H1 (cell line): ENCODE measurements around the gene FGD6. TPM values are rescaled to one million over a fixed set of nuclear protein-coding genes. Genes with fewer than 3 reads are reported as not detected.

Experiments
- CTCF ChIA-PET: fragments of 300-600 bp; sonication (Branson Sonifier 250); formaldehyde crosslinking; loops from one replicate; lab custom pipeline; 2021; ENCODE audit not compliant: partially characterized antibody; lab: Charles Lee
- POLR2A ChIA-PET: fragments of 300-600 bp; sonication (Branson Sonifier 250); formaldehyde crosslinking; loops from one replicate; lab custom pipeline; 2021; ENCODE audit warnings: inconsistent platforms; ENCODE audit not compliant: partially characterized antibody; lab: Charles Lee
- DNase-seq, 2 experiments: peaks; one replicate each; pipeline versions ENCODE4 v3.0.0 to v3.0.0-alpha.2; 2010 to 2022; ENCODE audit warnings: low spot score in 2 of 2, low read depth in 1 of 2, mixed read lengths in 1 of 2
- FAIRE-seq: peaks from 2 replicates; lab custom pipeline; 2011; peaks lifted over from hg19 to GRCh38; lab: Jason Lieb, UNC
- H2AFZ ChIP-seq: 2 replicates; pipeline ENCODE4 v1.8.1; 2012; ENCODE audit warnings: low read length, inconsistent platforms
- H2AK5ac ChIP-seq: 2 replicates; pipeline ENCODE4 v1.6.1; 2013; ENCODE audit warnings: low read depth, low read length
- H2BK120ac ChIP-seq: replicated peaks from 2 replicates; pipeline ENCODE3; 2013; ENCODE audit warnings: low read depth, low read length, inconsistent platforms
- H2BK12ac ChIP-seq: 2 replicates; pipeline ENCODE4 v1.6.1; 2013; ENCODE audit warnings: low read depth, low read length
- H2BK15ac ChIP-seq: 2 replicates; pipeline ENCODE4 v1.6.1; 2013; ENCODE audit warnings: low read length
- H2BK20ac ChIP-seq: 2 replicates; pipeline ENCODE4 v1.6.1; 2013; ENCODE audit warnings: low read length
- H2BK5ac ChIP-seq: 2 replicates; pipeline ENCODE4 v1.6.1; 2013; ENCODE audit warnings: low read depth, low read length
- H3K14ac ChIP-seq: 2 replicates; pipeline ENCODE4 v1.6.1; 2013; ENCODE audit warnings: inconsistent platforms; ENCODE audit not compliant: insufficient read length
- H3K18ac ChIP-seq: 2 replicates; pipeline ENCODE4 v1.6.1; 2013; ENCODE audit warnings: low read length; ENCODE audit errors: extremely low read depth
- H3K23ac ChIP-seq: 2 replicates; pipeline ENCODE4 v1.6.1; 2013; ENCODE audit warnings: inconsistent platforms; ENCODE audit not compliant: insufficient read length
- H3K23me2 ChIP-seq: 2 replicates; pipeline ENCODE4 v1.6.1; 2013; ENCODE audit warnings: low read depth, low read length
- H3K27ac ChIP-seq: 2 replicates; pipeline ENCODE4 v1.6.1; 2011; ENCODE audit warnings: low read depth, low read length, inconsistent platforms
- H3K27me3 ChIP-seq, 4 experiments: replicated peaks in 1 of 4; 1 replicate in 1 of 4; 2 replicates in 3 of 4; pipeline versions ENCODE4 v1.6.1 to v1.8.1; 2011 to 2013; ENCODE audit warnings: low read length in 3 of 4, mild to moderate bottlenecking in 3 of 4, inconsistent platforms in 2 of 4, mixed read lengths in 2 of 4, moderate library complexity in 1 of 4; ENCODE audit not compliant: control insufficient read depth in 3 of 4, insufficient read depth in 3 of 4; ENCODE audit errors: extremely low read depth in 1 of 4
- H3K36me3 ChIP-seq, 4 experiments: 2 replicates each; pipeline versions ENCODE4 v1.6.1 to v1.8.1; 2011 to 2013; ENCODE audit warnings: mild to moderate bottlenecking in 4 of 4, low read length in 3 of 4, moderate library complexity in 2 of 4, control low read depth in 1 of 4, inconsistent platforms in 1 of 4; ENCODE audit not compliant: insufficient read depth in 4 of 4, control insufficient read depth in 2 of 4
- H3K4ac ChIP-seq: replicated peaks from 2 replicates; pipeline ENCODE3; 2013; ENCODE audit warnings: low read length, low read depth, mixed read lengths, inconsistent platforms; ENCODE audit not compliant: insufficient read length
- H3K4me1 ChIP-seq, 4 experiments: replicated peaks in 1 of 4; 1 replicate in 1 of 4; 2 replicates in 3 of 4; pipeline versions ENCODE4 v1.6.1 to v1.8.1; 2011 to 2013; ENCODE audit warnings: low read length in 3 of 4, inconsistent platforms in 2 of 4, mixed read lengths in 1 of 4; ENCODE audit not compliant: insufficient read depth in 4 of 4, control insufficient read depth in 3 of 4
- H3K4me2 ChIP-seq, 2 experiments: 2 replicates each; pipeline versions ENCODE4 v1.6.1 to v1.8.1; 2011 to 2013; ENCODE audit warnings: low read depth in 2 of 2, low read length in 2 of 2, control low read depth in 1 of 2, inconsistent platforms in 1 of 2, mild to moderate bottlenecking in 1 of 2; ENCODE audit not compliant: insufficient read depth in 1 of 2
- H3K4me3 ChIP-seq, 4 experiments: fragments of 200-600, 300-600 bp in 1 of 4; sonication (generic), shearing (Covaris generic), sonication (Bioruptor Twin) in 1 of 4; 2 replicates each; pipeline versions ENCODE4 v1.5.1 to v1.8.1; 2011 to 2016; ENCODE audit warnings: low read length in 4 of 4, low read depth in 3 of 4, control low read depth in 2 of 4, inconsistent platforms in 2 of 4, mild to moderate bottlenecking in 2 of 4, mixed read lengths in 1 of 4, moderate library complexity in 1 of 4; ENCODE audit not compliant: insufficient read depth in 2 of 4; ENCODE audit errors: extremely low read depth in 1 of 4
- H3K56ac ChIP-seq: replicated peaks from 2 replicates; pipeline ENCODE3; 2013; ENCODE audit warnings: low read depth, mild to moderate bottlenecking, mixed read lengths, low read length, inconsistent platforms; ENCODE audit not compliant: insufficient read length
- H3K79me1 ChIP-seq: 2 replicates; pipeline ENCODE4 v1.6.1; 2013; ENCODE audit warnings: low read depth, low read length, control low read depth
- H3K79me2 ChIP-seq, 2 experiments: 2 replicates each; pipeline versions ENCODE4 v1.6.1 to v1.8.1; 2012 to 2013; ENCODE audit warnings: low read length in 2 of 2, mild to moderate bottlenecking in 2 of 2, inconsistent platforms in 1 of 2; ENCODE audit not compliant: insufficient read depth in 2 of 2, control insufficient read depth in 1 of 2
- H3K9ac ChIP-seq, 4 experiments: replicated peaks in 1 of 4; 1 replicate in 1 of 4; 2 replicates in 3 of 4; pipeline versions ENCODE4 v1.6.1 to v1.8.1; 2011 to 2013; ENCODE audit warnings: low read depth in 3 of 4, low read length in 3 of 4, control low read depth in 2 of 4, mild to moderate bottlenecking in 2 of 4, moderate library complexity in 2 of 4, inconsistent platforms in 1 of 4; ENCODE audit errors: extremely low read depth in 1 of 4
- H3K9me3 ChIP-seq, 2 experiments: 2 replicates each; pipeline versions ENCODE4 v1.6.1 to v1.8.1; 2012 to 2013; ENCODE audit warnings: mild to moderate bottlenecking in 2 of 2, moderate library complexity in 2 of 2, control low read depth in 1 of 2, inconsistent platforms in 1 of 2, low read depth in 1 of 2, low read length in 1 of 2, mixed read lengths in 1 of 2; ENCODE audit not compliant: insufficient read depth in 2 of 2
- H4K20me1 ChIP-seq, 2 experiments: replicated peaks in 1 of 2; 2 replicates each; pipeline versions ENCODE3 to v1.8.1; 2011 to 2013; ENCODE audit warnings: inconsistent platforms in 2 of 2, low read length in 2 of 2, mild to moderate bottlenecking in 1 of 2; ENCODE audit not compliant: insufficient read depth in 2 of 2, control insufficient read depth in 1 of 2
- H4K5ac ChIP-seq: 2 replicates; pipeline ENCODE4 v1.6.1; 2013; ENCODE audit warnings: low read length, low read depth, mixed read lengths, inconsistent platforms; ENCODE audit not compliant: insufficient read length
- H4K8ac ChIP-seq: 2 replicates; pipeline ENCODE4 v1.8.0; 2013; ENCODE audit warnings: mild to moderate bottlenecking, moderate library complexity, low read length, inconsistent platforms; ENCODE audit not compliant: insufficient read depth; ENCODE audit errors: extremely low read depth
- H4K91ac ChIP-seq: replicated peaks from 2 replicates; pipeline ENCODE3; 2013; ENCODE audit warnings: low read length, mixed read lengths, inconsistent platforms; ENCODE audit not compliant: insufficient read length
- BRCA1 ChIP-seq: IDR thresholded peaks from 2 replicates; pipeline ENCODE4 v1.6.1; 2012; ENCODE audit warnings: low read depth, low read length, improper control_type of control experiment
- FOSL1 ChIP-seq: IDR thresholded peaks from 2 replicates; pipeline ENCODE4 v1.6.1; 2011; ENCODE audit warnings: mild to moderate bottlenecking, low read depth, low read length, moderate library complexity; ENCODE audit not compliant: insufficient read depth
- JUN ChIP-seq: IDR thresholded peaks from 2 replicates; pipeline ENCODE4 v1.6.1; 2011; ENCODE audit warnings: low read depth, mild to moderate bottlenecking, improper control_type of control experiment, low read length
- NRF1 ChIP-seq: IDR thresholded peaks from 2 replicates; pipeline ENCODE4 v1.6.1; 2011; ENCODE audit warnings: mild to moderate bottlenecking, low read depth, low read length, improper control_type of control experiment
- POLR2A ChIP-seq, 2 experiments: IDR thresholded peaks; 1 replicate in 1 of 2; 2 replicates in 1 of 2; pipeline ENCODE4 v1.6.1; 2011; ENCODE audit warnings: low read depth in 2 of 2, low read length in 2 of 2, mild to moderate bottlenecking in 2 of 2; ENCODE audit errors: control extremely low read depth in 1 of 2
- POU5F1 ChIP-seq: IDR thresholded peaks from 2 replicates; pipeline ENCODE4 v1.6.1; 2011; ENCODE audit warnings: low read depth, mild to moderate bottlenecking, low read length, moderate library complexity
- SIRT6 ChIP-seq: IDR thresholded peaks from one replicate; pipeline ENCODE4 v1.7.1; 2012; ENCODE audit warnings: low read length, inconsistent platforms
- SIX5 ChIP-seq: IDR thresholded peaks from 2 replicates; pipeline ENCODE4 v1.6.1; 2011; ENCODE audit warnings: mild to moderate bottlenecking, low read depth, low read length
- SP2 ChIP-seq: IDR thresholded peaks from 2 replicates; pipeline ENCODE4 v1.6.1; 2012; ENCODE audit warnings: mild to moderate bottlenecking, low read length, inconsistent platforms
- SP4 ChIP-seq: IDR thresholded peaks from 2 replicates; pipeline ENCODE4 v1.6.1; 2012; ENCODE audit warnings: low read length, inconsistent platforms
- SUZ12 ChIP-seq: fragments of 200-600 bp; sonication (generic); IDR thresholded peaks from 2 replicates; pipeline ENCODE4 v1.6.1; 2012; ENCODE audit warnings: mild to moderate bottlenecking, inconsistent platforms, low read length, moderate library complexity, mixed read lengths
- TBP ChIP-seq: IDR thresholded peaks from 2 replicates; pipeline ENCODE4 v1.6.1; 2011; ENCODE audit warnings: low read depth, low read length, improper control_type of control experiment
- TCF12 ChIP-seq: IDR thresholded peaks from 2 replicates; pipeline ENCODE4 v1.6.1; 2011; ENCODE audit warnings: low read depth, mild to moderate bottlenecking, low read length
- WGBS, 2 experiments: shearing (Covaris generic) in 1 of 2; methylation state at CpG; one replicate each; pipeline versions ENCODE4 v1.1.6 to v1.1.7; 2013 to 2015; ENCODE audit warnings: low lambda C conversion rate in 2 of 2, mixed read lengths in 2 of 2, inconsistent platforms in 1 of 2, low coverage in 1 of 2, missing lambda C conversion rate in 1 of 2; ENCODE audit not compliant: insufficient replicate concordance in 2 of 2, insufficient coverage in 1 of 2, insufficient read length in 1 of 2; ENCODE audit errors: extremely low coverage in 1 of 2, missing lambda C conversion rate in 1 of 2; 5-methylcytosine and 5-hydroxymethylcytosine counted together
- polyA plus RNA-seq, 7 experiments: library from polyadenylated mRNA; depleted of rRNA in 3 of 7; stranded (reverse) in 5 of 7; unstranded in 2 of 7; fragments of >200 nt in 5 of 7; fragments of 200-250 nt in 2 of 7; gene quantifications; 1 replicate in 5 of 7; 2 replicates in 1 of 7; 4 replicates in 1 of 7; pipeline versions ENCODE4 v1.2.1 to v1.2.3, GENCODE V29; 2011 to 2013; ENCODE audit warnings: missing spikeins in 2 of 7, mixed read lengths in 2 of 7
- total RNA-seq: library from RNA; stranded (reverse); fragmentation: NEBNext Ultra II Directional; extraction: Animal tissue kit (Norgen Biotek cat#: 25700); gene quantifications from 2 replicates; pipeline ENCODE4 v1.2.1, GENCODE V29; 2021
- TF ChIP-seq, protein P1 (sequence below), 3 experiments: IDR thresholded peaks; 1 replicate in 2 of 3; 2 replicates in 1 of 3; pipeline versions ENCODE4 v1.5.1 to v1.6.1; 2011; ENCODE audit warnings: low read length in 3 of 3, mild to moderate bottlenecking in 3 of 3, inconsistent platforms in 2 of 3, low read depth in 1 of 3, moderate library complexity in 1 of 3; ENCODE audit not compliant: insufficient read depth in 1 of 3; ENCODE audit errors: control extremely low read depth in 1 of 3

Gene FGD6
- total and polyA plus RNA-seq, 2 of the 8 experiments (the other 6 are each of a cell fraction or from before 2014, with no cell fraction given) = 12.2 to 24.3 TPM

DNA sequence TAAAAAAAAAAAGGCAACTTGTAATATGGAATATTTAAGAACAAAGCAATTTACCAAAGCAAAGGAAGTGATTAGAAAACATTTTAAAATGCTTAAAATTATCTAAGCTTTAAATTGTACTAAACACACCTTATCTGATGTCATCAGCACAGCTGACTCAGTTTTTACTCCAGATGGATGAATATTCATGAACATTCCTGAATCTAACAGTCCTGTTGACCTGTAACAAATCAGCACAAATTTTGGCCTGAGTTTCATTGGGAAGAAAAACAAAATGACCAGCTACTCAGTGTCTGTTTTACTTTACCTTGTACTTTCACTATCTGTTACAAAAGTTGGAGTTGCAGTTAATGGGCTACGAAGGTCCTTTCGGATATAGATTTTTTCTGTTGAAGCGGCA lies 159.8 kb downstream of the FGD6 start:
- WGBS, 2 experiments = 96% methylated on average over 3 of the region's 3 CpGs; no CpG with 5 or more reads in 1 of the 2 experiments
- CTCF ChIA-PET = interaction anchor here (0.9 kb wide), 1 partner anchor 21 kb away, joined by 3 read pairs; no protein-coding TSS in a partner anchor
- Histone ChIP-seq H2BK5ac (no peak overlapping the region), H3K4me1 (no peaks in the 10 kb centered on the region), H4K8ac (no peak overlapping the region), H2BK20ac (no peak overlapping the region), H3K27ac (no peak overlapping the region), H3K56ac (no peak overlapping the region), H3K23ac (no peak overlapping the region), H3K79me1 (no peaks in the 10 kb centered on the region), H3K23me2 (no peaks in the 10 kb centered on the region), H4K91ac (no peak overlapping the region), H2BK15ac (no peak overlapping the region), H2AFZ (no peak overlapping the region), H3K4me2 (no peak overlapping the region), H3K4ac (no peak overlapping the region), H4K20me1 (no peaks in the 10 kb centered on the region), H2BK12ac (no peak overlapping the region), H3K79me2 (no peaks in the 10 kb centered on the region), H3K9me3 (no peaks in the 10 kb centered on the region), H2AK5ac (no peak overlapping the region), H2BK120ac (no peak overlapping the region), H4K5ac (no peak overlapping the region), H3K27me3 (no peaks in the 10 kb centered on the region), H3K18ac (no peak overlapping the region), H3K4me3 (no peak overlapping the region), H3K36me3 (peaks cover 18 to 84% (median 47%) of the 10 kb centered on the region in 4 experiments), H3K9ac (no peak overlapping the region), H3K14ac (no peak overlapping the region)
- no peak for FAIRE-seq
- DNase-seq = no peak
- POLR2A ChIA-PET = interaction anchor here (0.7 kb wide), 1 partner anchor 12 kb away, joined by 3 read pairs; no protein-coding TSS in a partner anchor
- TF ChIP-seq SP4 (no peak), JUN (no peak), TCF12 (no peak), BRCA1 (no peak), POU5F1 (no peak), SIX5 (no peak), FOSL1 (no peak), SIRT6 (no peak), SUZ12 (no peak), TBP (no peak), SP2 (no peak), POLR2A (IDR thresholded peaks at IDR 0.05; ENCODE audit: control extremely low read depth in 1 of 2, low read depth in 2 of 2, low read length in 2 of 2) (no peak), NRF1 (no peak)
- TF ChIP-seq, protein P1, sequence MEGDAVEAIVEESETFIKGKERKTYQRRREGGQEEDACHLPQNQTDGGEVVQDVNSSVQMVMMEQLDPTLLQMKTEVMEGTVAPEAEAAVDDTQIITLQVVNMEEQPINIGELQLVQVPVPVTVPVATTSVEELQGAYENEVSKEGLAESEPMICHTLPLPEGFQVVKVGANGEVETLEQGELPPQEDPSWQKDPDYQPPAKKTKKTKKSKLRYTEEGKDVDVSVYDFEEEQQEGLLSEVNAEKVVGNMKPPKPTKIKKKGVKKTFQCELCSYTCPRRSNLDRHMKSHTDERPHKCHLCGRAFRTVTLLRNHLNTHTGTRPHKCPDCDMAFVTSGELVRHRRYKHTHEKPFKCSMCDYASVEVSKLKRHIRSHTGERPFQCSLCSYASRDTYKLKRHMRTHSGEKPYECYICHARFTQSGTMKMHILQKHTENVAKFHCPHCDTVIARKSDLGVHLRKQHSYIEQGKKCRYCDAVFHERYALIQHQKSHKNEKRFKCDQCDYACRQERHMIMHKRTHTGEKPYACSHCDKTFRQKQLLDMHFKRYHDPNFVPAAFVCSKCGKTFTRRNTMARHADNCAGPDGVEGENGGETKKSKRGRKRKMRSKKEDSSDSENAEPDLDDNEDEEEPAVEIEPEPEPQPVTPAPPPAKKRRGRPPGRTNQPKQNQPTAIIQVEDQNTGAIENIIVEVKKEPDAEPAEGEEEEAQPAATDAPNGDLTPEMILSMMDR (IDR thresholded peaks at IDR 0.05; ENCODE audit: control extremely low read depth in 1 of 3, insufficient read depth in 1 of 3, low read depth in 1 of 3, low read length in 3 of 3) = no peak
